ENCODE data around the gene HOOK2. TPM values are rescaled to one million over a fixed set of nuclear protein-coding genes. Genes with fewer than 3 reads are reported as not detected.
"Not testable (repeated sequence)": the region's sequence is repeated elsewhere in the genome, so short reads cannot be mapped to it uniquely, and the experiment has no call there.

Gene HOOK2
- total and polyA plus RNA-seq, 12 donors: 6.3 to 99.7 (median 29.1) TPM

GRCh38 chr19:12800466-12800770 lies 25.1 kb upstream of the HOOK2 start:
- DNase-seq: peak in 1 of 7 donors; percentile 24
- Histone ChIP-seq H3K27me3 (no peaks in the 10 kb centered on the region), H3K4me3 (peak overlapping the region in 1 of 4 donors; percentile 77), H3K4me1 (replicated peaks in 1 of 2) (peaks cover 8 to 28% of the 10 kb centered on the region in 2 donors), H3K36me3 (replicated peaks in 1 of 2) (peaks cover 0 to 30% of the 10 kb centered on the region in 2 donors), H3K9me3 (replicated peaks in 1 of 3) (no peaks in the 10 kb centered on the region), H3K27ac (peak overlapping the region in 4 of 5 donors; percentile 66 to 88 (median 80))
- TF ChIP-seq POLR2A (IDR thresholded peaks at IDR 0.05): no peak
- no peak for TF ChIP-seq CTCF (IDR thresholded peaks at IDR 0.05)
- intact Hi-C loops (cut with DNase I): loop anchor here (5.0 kb wide), 2 partner anchors 33 to 42 kb away; no protein-coding TSS in a partner anchor
- WGBS, 4 donors: 57 to 64% (median 61%) methylated on average over 1 of the region's 1 CpG; no CpG with 5 or more reads in 1 of the 4 donors

- Histone ChIP-seq H3K4me3 (no peak overlapping the region), H3K27ac (peak overlapping the region in 2 of 5 donors; percentile 88), H3K9me3 (replicated peaks in 1 of 3) (no peaks in the 10 kb centered on the region), H3K36me3 (replicated peaks in 1 of 2) (peaks cover 0 to 30% of the 10 kb centered on the region in 2 donors), H3K4me1 (replicated peaks in 1 of 2) (peaks cover 8 to 31% of the 10 kb centered on the region in 2 donors), H3K27me3 (no peaks in the 10 kb centered on the region)
- TF ChIP-seq POLR2A (IDR thresholded peaks at IDR 0.05): no peak
- TF ChIP-seq CTCF (IDR thresholded peaks at IDR 0.05): no peak
- DNase-seq: peak in 2 of 7 donors; percentile 34 to 54
- WGBS, 4 donors: 78 to 86% (median 81%) methylated on average over 8 to 18 of the region's 18 CpGs
- intact Hi-C loops (cut with DNase I): loop anchor here (5.0 kb wide), 3 partner anchors 33 to 42 kb away; no protein-coding TSS in a partner anchor
Measured at GRCh38 chr19:12799742-12800465, 24.6 kb upstream of the HOOK2 start.

- intact Hi-C loops (cut with DNase I): loop anchor here (2.0 to 5.0 kb wide), 2 partner anchors 21 to 35 kb away; no protein-coding TSS in a partner anchor
- DNase-seq: peak in 1 of 7 donors; percentile 25
- TF ChIP-seq POLR2A (IDR thresholded peaks at IDR 0.05): peak in 1 of 2 donors; percentile 3
- H3K27me3 ChIP-seq; H3K4me3 ChIP-seq; H3K9me3 ChIP-seq (replicated peaks in 1 of 3); H3K27ac ChIP-seq: not testable (repeated sequence)
- Histone ChIP-seq H3K4me1 (replicated peaks in 1 of 2) (peaks cover 8 to 38% of the 10 kb centered on the region in 2 donors), H3K36me3 (replicated peaks in 1 of 2) (peaks cover 0 to 30% of the 10 kb centered on the region in 2 donors)
- 95 to 96% (median 95%) methylated on average over 7 of the region's 7 CpGs for WGBS, 4 donors
Measured at GRCh38 chr19:12797607-12798006, 22.3 kb upstream of the HOOK2 start.

GRCh38 chr19:12797141-12797587 lies 21.8 kb upstream of the HOOK2 start:
- intact Hi-C loops (cut with DNase I): loop anchor here (2.0 to 5.0 kb wide), 2 partner anchors 20 to 35 kb away; no protein-coding TSS in a partner anchor
- peak in 2 of 7 donors; percentile 31 to 54 for DNase-seq
- peak overlapping the region in 2 of 5 donors; percentile 9 to 75 for H3K27ac ChIP-seq

More at GRCh38 chr19:12797141-12797587, 21.8 kb upstream of the HOOK2 start:
- Histone ChIP-seq H3K36me3 (replicated peaks in 1 of 2) (peaks cover 0 to 30% of the 10 kb centered on the region in 2 donors), H3K9me3 (replicated peaks in 1 of 3) (no peaks in the 10 kb centered on the region), H3K27me3 (no peaks in the 10 kb centered on the region), H3K4me3 (no peak overlapping the region), H3K4me1 (replicated peaks in 1 of 2) (peaks cover 5 to 33% of the 10 kb centered on the region in 2 donors)
- WGBS, 4 donors: 79 to 85% (median 83%) methylated on average over 6 of the region's 6 CpGs
- no peak for TF ChIP-seq CTCF (IDR thresholded peaks at IDR 0.05)
- no peak for TF ChIP-seq POLR2A (IDR thresholded peaks at IDR 0.05)
